Regular cardiac myocyte (primary cell): ENCODE measurements around the gene LCE2A. TPM values are rescaled to one million over a fixed set of nuclear protein-coding genes. Genes with fewer than 3 reads are reported as not detected.

ENCODE experiments used
- total RNA-seq: library from RNA; depleted of rRNA; stranded (reverse); fragments of >200 nt; gene quantifications from 2 replicates; pipeline ENCODE4 v1.2.3, GENCODE V29; 2014

The LCE2A gene, protein sequence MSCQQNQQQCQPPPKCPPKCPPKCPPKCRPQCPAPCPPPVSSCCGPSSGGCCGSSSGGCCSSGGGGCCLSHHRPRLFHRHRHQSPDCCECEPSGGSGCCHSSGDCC
- not detected in 2 replicates for total RNA-seq

GRCh38 chr1:152697701-152698600 lies at the start of gene LCE2A:
TSS of gene LCE2A (plus strand) at chr1:152698345. CDS start at chr1:152698902, 557 bp downstream.

GRCh38 chr1:152663098-152663497 lies 35.0 kb upstream of the LCE2A start, which contains the start of gene LCE2D:
TSS of gene LCE2D (plus strand) at chr1:152663380. CDS start at chr1:152664106, 726 bp downstream.

DNA sequence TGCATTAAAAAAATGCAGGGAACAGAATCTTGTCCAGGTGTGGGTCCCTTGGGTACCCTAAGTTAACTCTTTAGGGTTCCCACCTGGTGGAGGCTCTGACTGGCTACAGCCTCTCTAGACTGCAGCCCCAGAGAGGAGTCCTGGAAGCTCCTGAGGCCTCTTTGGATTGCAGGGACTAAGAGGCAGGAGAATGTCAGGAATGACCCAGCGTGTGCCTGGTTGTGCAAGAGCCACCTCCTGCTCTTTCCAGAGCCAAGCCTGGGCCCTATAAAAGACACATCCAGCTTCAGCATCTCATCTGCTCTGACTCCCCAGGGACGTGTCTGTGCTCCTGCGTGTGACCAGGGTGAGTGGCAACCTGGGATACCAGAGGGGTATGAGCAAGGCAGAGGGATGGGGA lies 23.2 kb upstream of the LCE2A start, which contains the start of gene LCE2C:
Gene LCE2C, plus strand, starts transcription at position 297 of the 400 bp plus-strand sequence. CDS start 737 bp downstream, outside the sequence.

DNA sequence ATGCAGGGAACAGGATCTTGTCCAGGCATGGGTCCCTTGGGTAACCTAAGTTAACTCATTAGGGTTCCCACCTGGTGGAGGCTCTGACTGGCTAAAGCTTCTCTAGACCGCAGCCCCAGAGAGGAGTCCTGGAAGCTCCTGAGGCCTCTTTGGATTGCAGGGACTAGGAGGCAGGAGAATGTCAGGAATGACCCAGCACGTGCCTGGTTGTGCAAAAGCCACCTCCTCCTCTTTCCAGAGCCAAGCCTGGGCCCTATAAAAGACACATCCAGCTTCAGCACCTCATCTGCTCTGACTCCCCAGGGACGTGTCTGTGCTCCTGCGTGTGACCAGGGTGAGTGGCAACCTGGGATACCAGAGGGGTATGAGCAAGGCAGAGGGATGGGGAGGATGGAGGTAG lies 12.3 kb upstream of the LCE2A start, which contains the start of gene LCE2B:
Gene LCE2B, plus strand, starts transcription at position 301 of the 400 bp plus-strand sequence. CDS start 721 bp downstream, outside the sequence.

DNA sequence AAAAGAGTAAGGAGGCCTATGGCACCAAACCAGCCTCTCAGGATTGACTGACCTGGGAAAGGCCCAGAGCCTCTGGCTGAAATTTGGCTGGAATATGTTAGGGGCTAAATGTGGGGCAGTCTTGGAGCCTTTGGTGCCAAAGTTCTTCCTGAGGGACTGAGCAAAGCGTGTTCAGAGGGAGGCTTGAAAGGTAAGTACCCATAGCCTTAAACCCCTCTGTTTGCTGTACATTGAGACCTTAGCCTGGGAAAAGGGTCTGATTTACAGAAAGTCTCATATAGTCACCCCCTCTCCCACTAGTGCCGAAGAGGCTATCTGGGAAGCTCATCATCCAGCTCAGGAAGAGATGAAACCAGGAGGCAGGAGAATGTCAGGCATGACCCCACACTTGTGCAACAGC lies 9.7 kb downstream of the LCE2A start, which contains the start of gene LCE4A:
Gene LCE4A, plus strand, starts transcription at position 301 of the 400 bp plus-strand sequence. CDS start 916 bp downstream, outside the sequence.

Other genes starting within 250 kb of the LCE2A start
- not detected in 2 replicates for gene LCE5A, start 187.5 kb upstream of the LCE2A start, total RNA-seq
- gene CRCT1, start 183.9 kb upstream of the LCE2A start, total RNA-seq: not detected in 2 replicates
- not detected in 2 replicates for gene LCE3E, start 131.6 kb upstream of the LCE2A start, total RNA-seq
- not detected in 2 replicates for gene LCE3D, start 117.8 kb upstream of the LCE2A start, total RNA-seq
- gene LCE3C, start 98.1 kb upstream of the LCE2A start, total RNA-seq: not detected in 2 replicates
- gene LCE3B, start 84.5 kb upstream of the LCE2A start, total RNA-seq: not detected in 2 replicates
- gene LCE3A, start 75.2 kb upstream of the LCE2A start, total RNA-seq: not detected in 2 replicates
- not detected in 2 replicates for gene LCE2D, start 35.0 kb upstream of the LCE2A start, total RNA-seq
- not detected in 2 replicates for gene LCE2C, start 23.1 kb upstream of the LCE2A start, total RNA-seq
- not detected in 2 replicates for gene LCE2B, start 12.2 kb upstream of the LCE2A start, total RNA-seq
- gene LCE4A, start 9.8 kb downstream of the LCE2A start, total RNA-seq: not detected in 2 replicates
- gene KPRP, start 59.7 kb downstream of the LCE2A start, total RNA-seq: not detected in 2 replicates
- not detected in 2 replicates for gene LCE1F, start 76.8 kb downstream of the LCE2A start, total RNA-seq
- gene LCE1E, start 87.9 kb downstream of the LCE2A start, total RNA-seq: not detected in 2 replicates
- not detected in 2 replicates for gene LCE1D, start 98.4 kb downstream of the LCE2A start, total RNA-seq
- gene LCE1C, start 108.3 kb downstream of the LCE2A start, total RNA-seq: not detected in 2 replicates
- gene LCE1B, start 113.6 kb downstream of the LCE2A start, total RNA-seq: not detected in 2 replicates
- gene LCE1A, start 129.1 kb downstream of the LCE2A start, total RNA-seq: not detected in 2 replicates
- gene LCE6A, start 144.5 kb downstream of the LCE2A start, total RNA-seq: not detected in 2 replicates
- gene LCE7A, start 161.7 kb downstream of the LCE2A start, total RNA-seq: not detected in 2 replicates
- not detected in 2 replicates for gene SMCP, start 180.0 kb downstream of the LCE2A start, total RNA-seq
- not detected in 2 replicates for gene IVL, start 210.2 kb downstream of the LCE2A start, total RNA-seq
- not detected in 2 replicates for gene SPRR5, start 248.9 kb downstream of the LCE2A start, total RNA-seq